ENCODE measurements around the gene ASXL1.
"Not testable (repeated sequence)": the region's sequence is repeated elsewhere in the genome, so short reads cannot be mapped to it uniquely, and the experiment has no call there.

Gene ASXL1

GRCh38 chr20:32455171-32455900 lies 97.2 kb downstream of the ASXL1 start:
- DNase-seq = no peak

GRCh38 chr20:32455901-32456701 lies 98.0 kb downstream of the ASXL1 start:
- DNase-seq = no peak

- DNase-seq = no peak
Measured at GRCh38 chr20:32456869-32457478, 98.8 kb downstream of the ASXL1 start.

GRCh38 chr20:32457479-32457986 lies 99.4 kb downstream of the ASXL1 start:
- no peak for DNase-seq

- no peak for DNase-seq
Measured at GRCh38 chr20:32458061-32458836, 100.1 kb downstream of the ASXL1 start.

- no peak for DNase-seq
Measured at GRCh38 chr20:32458837-32459220, 100.7 kb downstream of the ASXL1 start.

GRCh38 chr20:32460231-32460630 lies 102.1 kb downstream of the ASXL1 start:
- DNase-seq = no peak

- no peak for DNase-seq
Measured at GRCh38 chr20:32460683-32461320, 102.7 kb downstream of the ASXL1 start.

GRCh38 chr20:32461836-32462600 lies 103.9 kb downstream of the ASXL1 start:
- DNase-seq = no peak

- no peak for DNase-seq
Measured at GRCh38 chr20:32462900-32463641, 104.9 kb downstream of the ASXL1 start.

- DNase-seq = no peak
Measured at GRCh38 chr20:32463642-32464400, 105.7 kb downstream of the ASXL1 start.

- no peak for DNase-seq
Measured at GRCh38 chr20:32464401-32465091, 106.4 kb downstream of the ASXL1 start.

GRCh38 chr20:32465092-32465900 lies 107.2 kb downstream of the ASXL1 start:
- DNase-seq = no peak

GRCh38 chr20:32465901-32466675 lies 108.0 kb downstream of the ASXL1 start:
- not testable (repeated sequence) for DNase-seq

GRCh38 chr20:32466739-32467505 lies 108.8 kb downstream of the ASXL1 start:
- no peak for DNase-seq

GRCh38 chr20:32467506-32468312 lies 109.6 kb downstream of the ASXL1 start:
- DNase-seq = no peak

Measured in activated CD4-positive, alpha-beta T cell treated with anti-CD3 and anti-CD28 coated beads, Interleukin-10, Interleukin-2, amounts not matched to agents 100 ng/mL and 50 ng/mL, durations not matched to agents 16 hours and 8 hours (primary cell).